ENCODE measurements around the gene UPK2. TPM values are rescaled to one million over a fixed set of nuclear protein-coding genes. Genes with fewer than 3 reads are reported as not detected.
A peak's percentile ranks its signal among the peaks of the same experiment; 100 is the strongest.

UPK2 gene
- total RNA-seq, 6 donors from 2014 or later, result not detected

- peaks cover 94 to 100% (median 99%) of the 10 kb centered on the region in 4 donors for H3K4me1 ChIP-seq
These were observed 37.3 kb upstream of the UPK2 start for GRCh38 chr11:118918686-118919280.

GRCh38 chr11:118921121-118921928, 34.8 kb upstream of the UPK2 start:
- peak in 1 of 4 donors; percentile 76 for TF ChIP-seq EP300 (IDR thresholded peaks at IDR 0.05)
- TF ChIP-seq POLR2AphosphoS5 (IDR thresholded peaks at IDR 0.05), result peak; percentile 65 to 68
- TF ChIP-seq CTCF (IDR thresholded peaks at IDR 0.05), result no peak
- Histone ChIP-seq H3K4me1 (peaks cover 73 to 84% (median 82%) of the 10 kb centered on the region in 4 donors), H3K36me3 (no peaks in the 10 kb centered on the region), H3K9me3 (no peaks in the 10 kb centered on the region), H3K27me3 (no peaks in the 10 kb centered on the region), H3K27ac (peak overlapping the region; percentile 94 to 98 (median 97)), H3K4me3 (peak overlapping the region in 3 of 4 donors; percentile 86 to 93 (median 89))
- ATAC-seq (ENCODE audit: low FRiP score in 2 of 2) (peak; percentile 12 to 50), DNase-seq (peak in 1 of 2 donors; percentile 87)
- WGBS, 2 donors, result 6 to 14% methylated on average over 13 of the region's 13 CpGs

More at GRCh38 chr11:118918686-118919280, 37.3 kb upstream of the UPK2 start:
- no peak for ATAC-seq (ENCODE audit: low FRiP score in 2 of 2)
- DNase-seq, result peak in 1 of 2 donors; percentile 81
- H3K27ac ChIP-seq, result peak overlapping the region; percentile 94 to 98 (median 97)
- no peaks in the 10 kb centered on the region for H3K36me3 ChIP-seq
- no peaks in the 10 kb centered on the region for H3K27me3 ChIP-seq
- peak overlapping the region in 3 of 4 donors; percentile 14 to 93 (median 89) for H3K4me3 ChIP-seq
- WGBS, 2 donors, result 23% methylated on average over 10 of the region's 13 CpGs
- H3K9me3 ChIP-seq, result no peaks in the 10 kb centered on the region
- no peak for TF ChIP-seq POLR2AphosphoS5 (IDR thresholded peaks at IDR 0.05)
- TF ChIP-seq CTCF (IDR thresholded peaks at IDR 0.05), result no peak
- TF ChIP-seq POLR2A (IDR thresholded peaks at IDR 0.05), result no peak
- no peak for TF ChIP-seq EP300 (IDR thresholded peaks at IDR 0.05)

GRCh38 chr11:118921929-118922744, 34.0 kb upstream of the UPK2 start:
- Histone ChIP-seq H3K4me1 (peaks cover 72 to 83% (median 80%) of the 10 kb centered on the region in 4 donors), H3K27ac (peak overlapping the region; percentile 94 to 98 (median 97)), H3K36me3 (no peaks in the 10 kb centered on the region), H3K9me3 (no peaks in the 10 kb centered on the region), H3K4me3 (peak overlapping the region; percentile 86 to 97 (median 91)), H3K27me3 (no peaks in the 10 kb centered on the region)
- 18 to 60% methylated on average over 1 to 15 of the region's 20 CpGs for WGBS, 2 donors
- TF ChIP-seq CTCF (IDR thresholded peaks at IDR 0.05), result no peak
- TF ChIP-seq EP300 (IDR thresholded peaks at IDR 0.05), result peak in 1 of 4 donors; percentile 84
- TF ChIP-seq POLR2AphosphoS5 (IDR thresholded peaks at IDR 0.05), result peak; percentile 48 to 91
- peak in 3 of 4 donors; percentile 42 to 71 (median 57) for TF ChIP-seq POLR2A (IDR thresholded peaks at IDR 0.05)
- DNase-seq (peak; percentile 84 to 91), ATAC-seq (ENCODE audit: low FRiP score in 2 of 2) (peak in 1 of 2 donors; percentile 70)

GRCh38 chr11:118922745-118923627, 33.1 kb upstream of the UPK2 start:
- H3K27ac ChIP-seq, result peak overlapping the region; percentile 94 to 98 (median 97)
- ATAC-seq (ENCODE audit: low FRiP score in 2 of 2), result no peak
- DNase-seq, result no peak
- peak overlapping the region; percentile 86 to 97 (median 91) for H3K4me3 ChIP-seq
- TF ChIP-seq CTCF (IDR thresholded peaks at IDR 0.05), result no peak
- no peak for TF ChIP-seq EP300 (IDR thresholded peaks at IDR 0.05)
- TF ChIP-seq POLR2AphosphoS5 (IDR thresholded peaks at IDR 0.05), result no peak
- TF ChIP-seq POLR2A (IDR thresholded peaks at IDR 0.05), result no peak
- H3K4me1 ChIP-seq, result peaks cover 73 to 83% (median 80%) of the 10 kb centered on the region in 4 donors
- no peaks in the 10 kb centered on the region for H3K9me3 ChIP-seq
- H3K36me3 ChIP-seq, result no peaks in the 10 kb centered on the region
- 38 to 44% methylated on average over 4 to 9 of the region's 9 CpGs for WGBS, 2 donors
- no peaks in the 10 kb centered on the region for H3K27me3 ChIP-seq

All from upper lobe of left lung (tissue), 6 donors.